Activated B cell treated with CpG ODN at 0.5 μM for 24 hours (primary cell): ENCODE data around the gene NMUR1. TPM values are rescaled to one million over a fixed set of nuclear protein-coding genes. Genes with fewer than 3 reads are reported as not detected.

ENCODE experiments used
- ATAC-seq: fragments of 200-7000 bp; cut with Tn5 transposase; one replicate; pipeline ENCODE4 v1.10.0; 2021; ENCODE audit warnings: low read depth, mild to moderate bottlenecking, moderate library complexity
- CTCF ChIA-PET: fragments of 350-600 bp; sonication (Branson Sonifier 250); formaldehyde crosslinking; loops from one replicate; lab custom pipeline; 2021; ENCODE audit warnings: antibody characterized with exemption; lab: Charles Lee
- POLR2A ChIA-PET: fragments of 350-600 bp; sonication (Branson Sonifier 250); formaldehyde crosslinking; loops from one replicate; lab custom pipeline; 2021; ENCODE audit warnings: antibody characterized with exemption; lab: Charles Lee
- DNase-seq: peaks from one replicate; pipeline ENCODE4 v3.0.0; 2022
- H3K27ac Mint-ChIP-seq: one replicate; pipeline ENCODE4 v1.8.0; 2020; ENCODE audit warnings: mixed read lengths
- H3K27me3 Mint-ChIP-seq: one replicate; pipeline ENCODE4 v1.8.0; 2021; ENCODE audit warnings: mixed read lengths
- H3K36me3 Mint-ChIP-seq: one replicate; pipeline ENCODE4 v1.8.0; 2021; ENCODE audit warnings: low read depth, mixed read lengths
- H3K4me1 Mint-ChIP-seq: one replicate; pipeline ENCODE4 v1.8.0; 2021; ENCODE audit warnings: mixed read lengths
- H3K4me3 Mint-ChIP-seq: one replicate; pipeline ENCODE4 v1.8.0; 2020; ENCODE audit warnings: mild to moderate bottlenecking, mixed read lengths
- H3K9me3 Mint-ChIP-seq: one replicate; pipeline ENCODE4 v1.8.0; 2020; ENCODE audit warnings: mixed read lengths
- CTCF ChIP-seq: fragments of 200-600 bp; IDR thresholded peaks from one replicate; pipeline ENCODE4 v1.8.0; 2022; ENCODE audit warnings: antibody characterized with exemption, mild to moderate bottlenecking
- intact Hi-C: fragments of 100-400 bp; cut with micrococcal nuclease; formaldehyde crosslinking; loops from one replicate; pipeline ENCODE4 v1.15.1; 2024
- total RNA-seq: library from RNA; stranded (reverse); gene quantifications from 2 replicates; pipeline ENCODE4 v1.2.3, GENCODE V29; 2022

The NMUR1 gene
- total RNA-seq, 1 donor from 2014 or later, result not detected

- POLR2A ChIA-PET, result interaction anchor here (1.0 to 1.2 kb wide), 4 partner anchors 32 to 126 kb away, joined by 3 to 5 read pairs (median 4); no protein-coding TSS in a partner anchor
- ATAC-seq, result no peak
- peak overlapping the region; percentile 74 for H3K4me3 Mint-ChIP-seq
- no peaks in the 10 kb centered on the region for H3K36me3 Mint-ChIP-seq
- intact Hi-C loops, result no loop called here
- CTCF ChIA-PET, result interaction anchor here (0.8 to 1.3 kb wide), 4 partner anchors 10 to 63 kb away, joined by 3 to 5 read pairs (median 4); partner anchors contain the start of gene NMUR1
- H3K9me3 Mint-ChIP-seq, result peaks cover 5% of the 10 kb centered on the region
- peaks cover 32% of the 10 kb centered on the region for H3K4me1 Mint-ChIP-seq
- H3K27ac Mint-ChIP-seq, result peak overlapping the region; percentile 44
- no peak for TF ChIP-seq CTCF
- H3K27me3 Mint-ChIP-seq, result no peaks in the 10 kb centered on the region
- DNase-seq, result no peak
Observed at GRCh38 chr2:231546014-231546715, 15.9 kb upstream of the NMUR1 start.

- H3K27me3 Mint-ChIP-seq, result no peaks in the 10 kb centered on the region
- H3K4me1 Mint-ChIP-seq, result peaks cover 32% of the 10 kb centered on the region
- POLR2A ChIA-PET, result interaction anchor here (1.0 to 1.2 kb wide), 4 partner anchors 31 to 127 kb away, joined by 3 to 5 read pairs (median 4); no protein-coding TSS in a partner anchor
- CTCF ChIA-PET, result interaction anchor here (0.8 to 1.3 kb wide), 3 partner anchors 11 to 63 kb away, joined by 3 to 5 read pairs (median 4); no protein-coding TSS in a partner anchor
- TF ChIP-seq CTCF, result no peak
- peak; percentile 95 for ATAC-seq
- H3K9me3 Mint-ChIP-seq, result peaks cover 5% of the 10 kb centered on the region
- peak overlapping the region; percentile 44 for H3K27ac Mint-ChIP-seq
- intact Hi-C loops, result loop anchor here (1.0 to 2.0 kb wide), 2 partner anchors 13 to 15 kb away; partner anchors contain the start of gene NMUR1
- peak; percentile 36 for DNase-seq
- no peaks in the 10 kb centered on the region for H3K36me3 Mint-ChIP-seq
- H3K4me3 Mint-ChIP-seq, result peak overlapping the region; percentile 74
Observed at GRCh38 chr2:231545105-231545902, 15.1 kb upstream of the NMUR1 start.

- DNase-seq (no peak), ATAC-seq (no peak)
- intact Hi-C loops, result no loop called here
- ChIA-PET POLR2A (no interaction called here), CTCF (interaction anchor here (1.6 kb wide), 1 partner anchor 14 kb away, joined by 3 read pairs; no protein-coding TSS in a partner anchor)
- peaks cover 5% of the 10 kb centered on the region for H3K9me3 Mint-ChIP-seq
- no peaks in the 10 kb centered on the region for H3K36me3 Mint-ChIP-seq
- H3K27ac Mint-ChIP-seq, result no peak overlapping the region
- H3K27me3 Mint-ChIP-seq, result no peaks in the 10 kb centered on the region
- H3K4me3 Mint-ChIP-seq, result no peak overlapping the region
- H3K4me1 Mint-ChIP-seq, result peaks cover 19% of the 10 kb centered on the region
- TF ChIP-seq CTCF, result no peak
Observed at GRCh38 chr2:231542136-231542535, 11.9 kb upstream of the NMUR1 start.

- ATAC-seq (no peak), DNase-seq (no peak)
- no peaks in the 10 kb centered on the region for H3K36me3 Mint-ChIP-seq
- no peak overlapping the region for H3K4me3 Mint-ChIP-seq
- ChIA-PET POLR2A (no interaction called here), CTCF (interaction anchor here (1.6 kb wide), 1 partner anchor 14 kb away, joined by 3 read pairs; no protein-coding TSS in a partner anchor)
- no peak for TF ChIP-seq CTCF
- peaks cover 5% of the 10 kb centered on the region for H3K9me3 Mint-ChIP-seq
- no peaks in the 10 kb centered on the region for H3K27me3 Mint-ChIP-seq
- intact Hi-C loops, result no loop called here
- H3K27ac Mint-ChIP-seq, result no peak overlapping the region
- peaks cover 19% of the 10 kb centered on the region for H3K4me1 Mint-ChIP-seq
Observed at GRCh38 chr2:231541645-231542044, 11.4 kb upstream of the NMUR1 start.
